Measurements from ENCODE around the gene SYCP3. TPM values are rescaled to one million over a fixed set of nuclear protein-coding genes. Genes with fewer than 3 reads are reported as not detected.

SYCP3 gene
- total RNA-seq, 1 donor from 2014 or later, result 0.04 TPM

- H3K9me3 ChIP-seq (ENCODE audit: low read depth), result no peaks in the 10 kb centered on the region
- H3K36me3 Mint-ChIP-seq, result no peaks in the 10 kb centered on the region
- H3F3A ChIP-seq (ENCODE audit: low read depth), result no peaks in the 10 kb centered on the region
- TF ChIP-seq EZH2phosphoT487 (IDR thresholded peaks at IDR 0.05), result no peak
- no peak for TF ChIP-seq CTCF (IDR thresholded peaks at IDR 0.05)
- TF ChIP-seq EZH2 (IDR thresholded peaks at IDR 0.05), result no peak
- H3K27ac ChIP-seq, result no peak overlapping the region
- H3K27me3 Mint-ChIP-seq (ENCODE audit: insufficient read depth, low read depth), result no peaks in the 10 kb centered on the region
- H3K4me2 ChIP-seq, result no peak overlapping the region
- H3K36me3 ChIP-seq, result no peaks in the 10 kb centered on the region
- H3K4me3 Mint-ChIP-seq, result no peak overlapping the region
- no peak overlapping the region for H2AFZ ChIP-seq (replicated peaks)
- no peak overlapping the region for H3K9ac ChIP-seq
- no peak overlapping the region for H3K27ac Mint-ChIP-seq
- no peaks in the 10 kb centered on the region for H3K9me3 Mint-ChIP-seq
- no peak overlapping the region for H3K4me3 ChIP-seq
- no peaks in the 10 kb centered on the region for H3K4me1 ChIP-seq
- no peaks in the 10 kb centered on the region for H3K27me3 ChIP-seq
- DNase-seq (ENCODE audit: low spot score), result no peak
- H3K4me1 Mint-ChIP-seq, result no peaks in the 10 kb centered on the region
- H3K79me2 ChIP-seq (ENCODE audit: low read depth), result no peaks in the 10 kb centered on the region
- no peaks in the 10 kb centered on the region for H4K20me1 ChIP-seq (ENCODE audit: low read depth)
These were observed 44.6 kb upstream of the SYCP3 start for GRCh38 chr12:101783838-101784237.

- Mint-ChIP-seq H3K36me3 (no peaks in the 10 kb centered on the region), H3K27me3 (ENCODE audit: insufficient read depth, low read depth) (no peaks in the 10 kb centered on the region), H3K4me3 (no peak overlapping the region), H3K4me1 (no peaks in the 10 kb centered on the region), H3K9me3 (no peaks in the 10 kb centered on the region), H3K27ac (no peak overlapping the region)
- no peak overlapping the region for H2AFZ ChIP-seq (replicated peaks)
- H3K4me2 ChIP-seq, result no peak overlapping the region
- no peaks in the 10 kb centered on the region for H4K20me1 ChIP-seq (ENCODE audit: low read depth)
- no peak for DNase-seq (ENCODE audit: low spot score)
- no peak overlapping the region for H3K9ac ChIP-seq
- H3K9me3 ChIP-seq (ENCODE audit: low read depth), result no peaks in the 10 kb centered on the region
- no peaks in the 10 kb centered on the region for H3F3A ChIP-seq (ENCODE audit: low read depth)
- no peaks in the 10 kb centered on the region for H3K79me2 ChIP-seq (ENCODE audit: low read depth)
- H3K36me3 ChIP-seq, result no peaks in the 10 kb centered on the region
- H3K27ac ChIP-seq, result no peak overlapping the region
- no peaks in the 10 kb centered on the region for H3K4me1 ChIP-seq
- H3K27me3 ChIP-seq, result no peaks in the 10 kb centered on the region
- no peak overlapping the region for H3K4me3 ChIP-seq
- TF ChIP-seq EZH2phosphoT487 (IDR thresholded peaks at IDR 0.05) (no peak), EZH2 (IDR thresholded peaks at IDR 0.05) (no peak), CTCF (IDR thresholded peaks at IDR 0.05) (no peak)
These were observed 43.9 kb upstream of the SYCP3 start for GRCh38 chr12:101783150-101783549.

- H2AFZ ChIP-seq (replicated peaks), result no peak overlapping the region
These were observed 43.0 kb upstream of the SYCP3 start for GRCh38 chr12:101782273-101782731.

More at GRCh38 chr12:101782273-101782731, 43.0 kb upstream of the SYCP3 start:
- DNase-seq (ENCODE audit: low spot score), result no peak
- no peaks in the 10 kb centered on the region for H3K4me1 ChIP-seq
- H3K4me3 Mint-ChIP-seq, result no peak overlapping the region
- no peaks in the 10 kb centered on the region for H3K4me1 Mint-ChIP-seq
- no peak overlapping the region for H3K9ac ChIP-seq
- H3K36me3 Mint-ChIP-seq, result no peaks in the 10 kb centered on the region
- H3K36me3 ChIP-seq, result no peaks in the 10 kb centered on the region
- H3K27ac ChIP-seq, result no peak overlapping the region
- H3K4me3 ChIP-seq, result no peak overlapping the region
- H3K27ac Mint-ChIP-seq, result no peak overlapping the region
- H3F3A ChIP-seq (ENCODE audit: low read depth), result no peaks in the 10 kb centered on the region
- H3K79me2 ChIP-seq (ENCODE audit: low read depth), result no peaks in the 10 kb centered on the region
- no peaks in the 10 kb centered on the region for H3K9me3 Mint-ChIP-seq
- H3K27me3 ChIP-seq, result no peaks in the 10 kb centered on the region
- no peak overlapping the region for H3K4me2 ChIP-seq
- H4K20me1 ChIP-seq (ENCODE audit: low read depth), result no peaks in the 10 kb centered on the region
- no peaks in the 10 kb centered on the region for H3K9me3 ChIP-seq (ENCODE audit: low read depth)
- no peaks in the 10 kb centered on the region for H3K27me3 Mint-ChIP-seq (ENCODE audit: insufficient read depth, low read depth)
- TF ChIP-seq EZH2 (IDR thresholded peaks at IDR 0.05) (no peak), CTCF (IDR thresholded peaks at IDR 0.05) (no peak), EZH2phosphoT487 (IDR thresholded peaks at IDR 0.05) (no peak)
